Activated CD4-positive, alpha-beta memory T cell treated with anti-CD3 and anti-CD28 coated beads, Interleukin-2, amount 10 ng/mL, durations not matched to agents 7 days and 5 days (primary cell): ENCODE data around the gene RXYLT1. TPM values are rescaled to one million over a fixed set of nuclear protein-coding genes. Genes with fewer than 3 reads are reported as not detected.
"Not testable (repeated sequence)": the region's sequence is repeated elsewhere in the genome, so short reads cannot be mapped to it uniquely, and the experiment has no call there.

ENCODE experiments used
- CTCF ChIA-PET: fragments of 350-600 bp; sonication (Branson Sonifier 250); formaldehyde crosslinking; loops from one replicate; lab custom pipeline; 2021; ENCODE audit warnings: antibody characterized with exemption, inconsistent platforms; lab: Charles Lee
- POLR2A ChIA-PET: fragments of 350-600 bp; sonication (Branson Sonifier 250); formaldehyde crosslinking; loops from one replicate; lab custom pipeline; 2021; ENCODE audit warnings: antibody characterized with exemption; lab: Charles Lee
- DNase-seq: peaks from one replicate; pipeline ENCODE4 v3.0.0-alpha.2; 2020
- H3K27ac Mint-ChIP-seq: one replicate; pipeline ENCODE4 v1.8.0; 2021; ENCODE audit warnings: mild to moderate bottlenecking, mixed read lengths
- H3K27me3 Mint-ChIP-seq: one replicate; pipeline ENCODE4 v1.8.0; 2021; ENCODE audit warnings: mixed read lengths
- H3K36me3 Mint-ChIP-seq: one replicate; pipeline ENCODE4 v1.8.0; 2021; ENCODE audit warnings: low read depth, mixed read lengths
- H3K4me1 Mint-ChIP-seq: one replicate; pipeline ENCODE4 v1.8.0; 2021; ENCODE audit warnings: mixed read lengths
- H3K4me3 Mint-ChIP-seq: one replicate; pipeline ENCODE4 v1.8.0; 2021; ENCODE audit warnings: mild to moderate bottlenecking, mixed read lengths
- H3K9me3 Mint-ChIP-seq: one replicate; pipeline ENCODE4 v1.8.0; 2021; ENCODE audit warnings: mixed read lengths
- total RNA-seq, 2 experiments: library from RNA; stranded (reverse); gene quantifications; one replicate each; pipeline ENCODE4 v1.2.3, GENCODE V29; 2021

Gene RXYLT1, protein sequence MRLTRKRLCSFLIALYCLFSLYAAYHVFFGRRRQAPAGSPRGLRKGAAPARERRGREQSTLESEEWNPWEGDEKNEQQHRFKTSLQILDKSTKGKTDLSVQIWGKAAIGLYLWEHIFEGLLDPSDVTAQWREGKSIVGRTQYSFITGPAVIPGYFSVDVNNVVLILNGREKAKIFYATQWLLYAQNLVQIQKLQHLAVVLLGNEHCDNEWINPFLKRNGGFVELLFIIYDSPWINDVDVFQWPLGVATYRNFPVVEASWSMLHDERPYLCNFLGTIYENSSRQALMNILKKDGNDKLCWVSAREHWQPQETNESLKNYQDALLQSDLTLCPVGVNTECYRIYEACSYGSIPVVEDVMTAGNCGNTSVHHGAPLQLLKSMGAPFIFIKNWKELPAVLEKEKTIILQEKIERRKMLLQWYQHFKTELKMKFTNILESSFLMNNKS
- total RNA-seq = 10 to 100 TPM in 1 of 2 experiments, 1 to 10 TPM in 1; 9.5 to 10.2 TPM

DNA sequence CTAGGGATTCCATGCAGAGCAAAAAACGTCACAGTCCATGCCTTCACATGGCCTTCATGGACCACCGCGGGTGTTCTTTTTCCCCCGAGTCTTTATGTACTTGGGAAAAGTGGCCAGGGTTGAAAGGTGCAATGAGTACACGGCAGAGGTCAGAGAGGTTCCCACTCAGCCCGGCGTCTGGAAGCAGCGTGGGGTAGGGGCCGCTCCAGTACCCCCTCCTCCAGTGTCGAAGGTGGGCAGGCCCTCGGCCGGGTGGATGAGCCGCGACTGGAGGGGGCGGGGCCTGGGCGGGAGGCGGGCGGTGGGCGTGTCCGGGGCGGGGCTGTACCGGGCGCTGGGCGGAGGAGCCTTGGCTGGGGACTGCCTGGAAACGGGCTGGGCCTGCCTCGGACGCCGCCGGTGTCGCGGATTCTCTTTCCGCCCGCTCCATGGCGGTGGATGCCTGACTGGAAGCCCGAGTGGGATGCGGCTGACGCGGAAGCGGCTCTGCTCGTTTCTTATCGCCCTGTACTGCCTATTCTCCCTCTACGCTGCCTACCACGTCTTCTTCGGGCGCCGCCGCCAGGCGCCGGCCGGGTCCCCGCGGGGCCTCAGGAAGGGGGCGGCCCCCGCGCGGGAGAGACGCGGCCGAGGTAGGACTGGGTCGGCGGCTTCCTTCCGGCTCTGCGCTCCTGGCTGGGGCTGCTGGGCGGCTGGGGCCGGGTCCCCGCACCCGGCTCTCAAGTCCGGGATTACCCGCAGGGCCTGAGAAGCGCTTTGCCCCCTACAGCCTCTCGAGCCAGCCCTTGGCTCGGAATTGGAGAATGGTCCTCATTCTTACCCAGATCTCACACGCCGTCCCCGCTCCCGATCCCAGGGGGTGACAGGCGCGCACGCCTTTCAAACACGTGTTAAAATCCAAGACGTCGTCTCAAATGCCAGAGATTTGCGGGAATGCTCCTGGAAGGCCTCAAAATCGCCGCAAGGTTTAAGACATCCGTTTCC, at the start of gene RXYLT1:
Gene RXYLT1 (plus strand): TSS at position 412 of the 984 bp plus-strand sequence. CDS start 52 bp downstream, at position 464.
- DNase-seq = peak; percentile 85
- Mint-ChIP-seq H3K4me1 (peaks cover 15% of the 10 kb centered on the region), H3K36me3 (peaks cover 16% of the 10 kb centered on the region), H3K27me3 (peaks cover 7% of the 10 kb centered on the region), H3K27ac (peak within 1 kb of the TSS; percentile 88), H3K9me3 (no peaks in the 10 kb centered on the region), H3K4me3 (peak within 1 kb of the TSS; percentile 95)
- ChIA-PET CTCF (no interaction called here), POLR2A (no interaction called here)

GRCh38 chr12:63732779-63733178, 46.9 kb upstream of the RXYLT1 start:
- H3K36me3 Mint-ChIP-seq, POLR2A ChIA-PET, H3K9me3 Mint-ChIP-seq, DNase-seq, CTCF ChIA-PET, H3K4me1 Mint-ChIP-seq, H3K27me3 Mint-ChIP-seq, H3K27ac Mint-ChIP-seq, H3K4me3 Mint-ChIP-seq: not testable (repeated sequence)

- H3K4me3 Mint-ChIP-seq, H3K27me3 Mint-ChIP-seq, H3K36me3 Mint-ChIP-seq, H3K27ac Mint-ChIP-seq, H3K9me3 Mint-ChIP-seq, POLR2A ChIA-PET, CTCF ChIA-PET, H3K4me1 Mint-ChIP-seq, DNase-seq: not testable (repeated sequence)
Observed at GRCh38 chr12:63733585-63733984, 46.1 kb upstream of the RXYLT1 start.

DNA sequence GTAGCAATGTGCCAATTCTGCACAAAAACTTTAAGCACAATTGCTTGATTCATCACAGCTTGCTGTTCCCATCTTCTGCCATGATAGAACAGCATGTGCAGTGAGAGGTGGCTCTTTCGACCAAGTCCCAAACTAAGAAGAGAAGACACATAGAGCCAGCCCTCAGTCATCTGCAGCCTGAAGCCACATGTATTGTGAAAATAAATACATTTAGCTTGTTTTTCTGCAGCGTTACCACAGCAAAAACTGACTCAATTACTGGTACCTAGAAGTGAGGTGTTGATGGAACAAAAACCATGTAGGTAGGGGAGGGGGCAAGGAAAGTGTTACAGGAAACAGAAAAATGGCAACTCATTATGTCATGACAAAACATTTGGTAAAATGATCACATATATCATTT, 39.2 kb upstream of the RXYLT1 start:
- H3K4me3 Mint-ChIP-seq, H3K4me1 Mint-ChIP-seq, CTCF ChIA-PET, H3K9me3 Mint-ChIP-seq, DNase-seq, H3K36me3 Mint-ChIP-seq, H3K27me3 Mint-ChIP-seq, POLR2A ChIA-PET, H3K27ac Mint-ChIP-seq: not testable (repeated sequence)

DNA sequence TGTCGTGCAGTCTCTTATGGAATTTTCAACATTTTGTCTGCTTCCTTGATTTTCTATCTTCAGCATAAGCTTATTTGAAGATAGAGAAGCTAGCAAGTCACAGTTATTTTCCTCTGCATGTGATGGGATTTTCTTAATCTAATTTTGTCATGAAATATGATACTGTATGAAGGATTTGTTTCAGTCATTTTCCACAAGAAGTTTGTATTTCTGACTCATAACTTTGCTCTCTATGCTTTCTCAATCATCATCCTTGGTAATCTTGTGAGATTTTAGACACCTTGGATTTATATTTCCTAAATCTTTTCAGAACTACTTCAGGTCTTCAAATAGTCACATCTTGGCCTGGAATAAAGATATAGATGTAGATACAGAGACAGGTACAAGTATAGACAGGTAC, 38.3 kb upstream of the RXYLT1 start:
- H3K4me1 Mint-ChIP-seq, H3K27ac Mint-ChIP-seq, H3K9me3 Mint-ChIP-seq, CTCF ChIA-PET, DNase-seq, POLR2A ChIA-PET, H3K4me3 Mint-ChIP-seq, H3K36me3 Mint-ChIP-seq, H3K27me3 Mint-ChIP-seq: not testable (repeated sequence)

DNA sequence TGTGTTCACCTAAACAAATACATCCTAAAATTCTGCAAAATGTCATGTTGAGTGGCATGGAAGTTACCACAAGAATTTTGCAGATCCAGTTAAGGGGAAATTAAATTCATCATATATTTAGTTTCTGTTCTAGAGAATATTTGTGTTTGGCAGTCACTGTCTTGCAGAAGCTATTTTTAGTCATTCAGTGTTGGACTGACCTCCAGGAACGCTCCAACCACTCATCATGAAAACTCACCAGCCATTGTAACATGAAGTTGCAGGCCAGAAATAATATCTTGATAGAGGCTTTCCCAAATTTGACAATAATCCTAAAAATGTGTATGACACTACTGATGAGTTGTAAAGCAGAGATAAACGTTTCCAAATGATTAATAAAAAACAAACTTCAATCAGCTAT, 35.6 kb upstream of the RXYLT1 start:
- H3K4me1 Mint-ChIP-seq, H3K36me3 Mint-ChIP-seq, H3K27me3 Mint-ChIP-seq: not testable (repeated sequence)

DNA sequence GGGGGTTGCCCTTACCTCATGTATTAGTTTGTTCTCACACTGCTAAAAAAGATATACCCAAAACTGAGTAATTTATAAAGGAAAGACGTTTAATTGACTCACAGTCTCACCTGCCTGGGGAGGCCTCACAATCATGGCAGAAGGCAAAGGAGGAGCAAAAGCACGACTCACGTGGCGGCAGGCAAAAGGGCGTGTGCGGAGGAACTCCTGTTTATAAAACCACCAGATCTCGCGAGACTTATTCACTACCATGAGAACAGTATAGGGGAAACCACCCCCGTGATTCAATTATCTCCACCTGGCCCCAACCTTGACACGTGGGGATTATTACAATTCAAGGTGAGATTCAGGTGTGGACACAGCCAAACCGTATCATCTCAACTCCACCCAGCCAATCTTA, 33.2 kb upstream of the RXYLT1 start:
- not testable (repeated sequence) for H3K9me3 Mint-ChIP-seq
- CTCF ChIA-PET = interaction anchor here (1.1 kb wide), 1 partner anchor 55 kb away, joined by 3 read pairs; no protein-coding TSS in a partner anchor

More for the DNA sequence above, 35.6 kb upstream of the RXYLT1 start:
- H3K27ac Mint-ChIP-seq, DNase-seq, H3K9me3 Mint-ChIP-seq, CTCF ChIA-PET, H3K4me3 Mint-ChIP-seq, POLR2A ChIA-PET: not testable (repeated sequence)

GRCh38 chr12:63747136-63747535, 32.6 kb upstream of the RXYLT1 start:
- CTCF ChIA-PET, H3K27me3 Mint-ChIP-seq, H3K27ac Mint-ChIP-seq, H3K9me3 Mint-ChIP-seq, POLR2A ChIA-PET, DNase-seq, H3K4me3 Mint-ChIP-seq, H3K36me3 Mint-ChIP-seq, H3K4me1 Mint-ChIP-seq: not testable (repeated sequence)

More for the DNA sequence above, 33.2 kb upstream of the RXYLT1 start:
- H3K4me1 Mint-ChIP-seq, H3K27ac Mint-ChIP-seq, POLR2A ChIA-PET, DNase-seq, H3K27me3 Mint-ChIP-seq, H3K36me3 Mint-ChIP-seq, H3K4me3 Mint-ChIP-seq: not testable (repeated sequence)

DNA sequence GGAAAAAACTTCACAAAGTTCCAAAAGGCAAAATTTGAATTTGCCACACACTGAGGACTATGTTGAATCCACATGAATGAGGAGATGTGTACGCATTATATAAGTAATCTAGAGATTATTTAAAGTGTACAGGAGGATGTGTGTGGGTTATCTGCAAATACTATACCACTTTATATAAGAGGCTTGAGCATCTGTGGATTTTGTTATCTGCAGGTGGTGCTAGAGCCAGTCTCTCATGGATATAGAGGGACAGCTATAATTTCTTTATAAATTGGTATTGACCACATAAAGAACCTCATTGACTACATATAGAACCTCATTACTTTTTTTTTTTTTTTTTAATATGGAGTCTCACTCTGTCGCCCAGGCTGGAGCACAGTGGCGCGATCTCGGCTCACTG, 32.2 kb upstream of the RXYLT1 start:
- Mint-ChIP-seq H3K27me3 (no peaks in the 10 kb centered on the region), H3K9me3 (no peaks in the 10 kb centered on the region), H3K36me3 (no peaks in the 10 kb centered on the region), H3K27ac (no peak overlapping the region), H3K4me3 (no peak overlapping the region), H3K4me1 (peaks cover 5% of the 10 kb centered on the region)
- CTCF ChIA-PET = no interaction called here
- POLR2A ChIA-PET = no interaction called here
- no peak for DNase-seq

DNA sequence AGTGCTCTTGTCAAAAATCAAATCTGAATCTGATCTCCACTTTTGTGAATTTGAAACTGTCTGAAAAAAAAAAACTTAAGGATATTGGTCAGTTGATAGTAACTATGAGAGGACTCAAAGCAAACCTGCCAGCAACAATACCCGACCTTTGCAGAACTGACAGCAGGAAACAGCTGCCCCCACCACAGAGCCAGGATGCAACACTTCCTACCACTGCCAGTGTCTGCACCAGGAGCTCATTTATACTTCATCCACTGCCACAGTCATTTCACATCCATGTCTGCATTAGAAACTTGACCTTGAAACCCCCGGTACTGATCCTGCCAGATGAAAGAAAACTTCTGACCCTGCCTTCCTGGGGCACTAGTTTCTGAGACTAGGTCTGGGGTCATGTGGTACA, 27.4 kb upstream of the RXYLT1 start:
- Mint-ChIP-seq H3K36me3 (no peaks in the 10 kb centered on the region), H3K4me3 (no peak overlapping the region), H3K4me1 (peaks cover 9% of the 10 kb centered on the region), H3K9me3 (no peaks in the 10 kb centered on the region), H3K27ac (no peak overlapping the region), H3K27me3 (peaks cover 13% of the 10 kb centered on the region)
- peak; percentile 24 for DNase-seq
- ChIA-PET POLR2A (no interaction called here), CTCF (no interaction called here)

DNA sequence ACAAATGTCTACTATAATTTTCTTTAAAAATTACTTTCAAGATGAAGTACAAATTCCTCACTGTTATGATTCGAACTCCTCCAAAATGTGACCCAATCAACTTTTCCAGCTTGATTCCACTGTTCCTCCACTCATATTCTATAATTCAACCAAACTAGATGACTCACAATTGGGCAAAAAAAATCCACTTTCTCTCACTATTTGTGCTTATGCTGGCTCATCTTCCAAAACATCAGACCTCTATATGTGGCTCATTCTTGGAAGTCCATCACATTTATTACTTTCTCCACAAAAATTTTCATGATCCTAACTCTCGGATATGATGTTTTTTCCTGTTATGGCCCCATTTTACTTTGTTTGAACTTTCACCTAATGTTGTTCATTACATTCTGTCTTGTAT, 26.9 kb upstream of the RXYLT1 start:
- Mint-ChIP-seq H3K4me1 (peaks cover 9% of the 10 kb centered on the region), H3K9me3 (no peaks in the 10 kb centered on the region), H3K27ac (no peak overlapping the region), H3K27me3 (peaks cover 13% of the 10 kb centered on the region), H3K4me3 (no peak overlapping the region), H3K36me3 (no peaks in the 10 kb centered on the region)
- DNase-seq = no peak
- ChIA-PET POLR2A (no interaction called here), CTCF (no interaction called here)

- no peak for DNase-seq
- no peaks in the 10 kb centered on the region for H3K9me3 Mint-ChIP-seq
- ChIA-PET CTCF (no interaction called here), POLR2A (no interaction called here)
- H3K27me3 Mint-ChIP-seq = peaks cover 13% of the 10 kb centered on the region
- H3K36me3 Mint-ChIP-seq = no peaks in the 10 kb centered on the region
- H3K27ac Mint-ChIP-seq = no peak overlapping the region
- H3K4me3 Mint-ChIP-seq = no peak overlapping the region
- H3K4me1 Mint-ChIP-seq = peaks cover 9% of the 10 kb centered on the region
Observed at GRCh38 chr12:63753743-63754142, 26.0 kb upstream of the RXYLT1 start.

GRCh38 chr12:63764481-63764880, 15.2 kb upstream of the RXYLT1 start:
- H3K27ac Mint-ChIP-seq = no peak overlapping the region
- CTCF ChIA-PET = no interaction called here
- POLR2A ChIA-PET = no interaction called here
- H3K36me3 Mint-ChIP-seq = no peaks in the 10 kb centered on the region
- no peaks in the 10 kb centered on the region for H3K9me3 Mint-ChIP-seq
- peaks cover 16% of the 10 kb centered on the region for H3K27me3 Mint-ChIP-seq
- DNase-seq = no peak
- H3K4me1 Mint-ChIP-seq = no peaks in the 10 kb centered on the region
- no peak overlapping the region for H3K4me3 Mint-ChIP-seq
